Keratinocyte (primary cell): ENCODE data around the gene CEACAM19.

Experiments used
- EZH2 ChIP-seq: IDR thresholded peaks from one replicate; pipeline ENCODE4 v1.6.1; 2012; ENCODE audit warnings: inconsistent platforms, mild to moderate bottlenecking, low read length, moderate library complexity
- TF ChIP-seq, protein P1 (sequence below), 3 experiments: IDR thresholded peaks in 1 of 3; conservative IDR thresholded peaks in 1 of 3; optimal IDR thresholded peaks in 1 of 3; 2 replicates in 2 of 3; 3 replicates in 1 of 3; pipeline versions ENCODE3 to v1.5.1; 2011; ENCODE audit warnings: low read length in 3 of 3, mild to moderate bottlenecking in 3 of 3, moderate library complexity in 2 of 3, control low read depth in 1 of 3, inconsistent platforms in 1 of 3; ENCODE audit not compliant: insufficient read depth in 2 of 3; ENCODE audit errors: extremely low read depth in 1 of 3

GRCh38 chr19:44658069-44658733 is 13.1 kb upstream of the CEACAM19 start:
- TF ChIP-seq, protein P1, sequence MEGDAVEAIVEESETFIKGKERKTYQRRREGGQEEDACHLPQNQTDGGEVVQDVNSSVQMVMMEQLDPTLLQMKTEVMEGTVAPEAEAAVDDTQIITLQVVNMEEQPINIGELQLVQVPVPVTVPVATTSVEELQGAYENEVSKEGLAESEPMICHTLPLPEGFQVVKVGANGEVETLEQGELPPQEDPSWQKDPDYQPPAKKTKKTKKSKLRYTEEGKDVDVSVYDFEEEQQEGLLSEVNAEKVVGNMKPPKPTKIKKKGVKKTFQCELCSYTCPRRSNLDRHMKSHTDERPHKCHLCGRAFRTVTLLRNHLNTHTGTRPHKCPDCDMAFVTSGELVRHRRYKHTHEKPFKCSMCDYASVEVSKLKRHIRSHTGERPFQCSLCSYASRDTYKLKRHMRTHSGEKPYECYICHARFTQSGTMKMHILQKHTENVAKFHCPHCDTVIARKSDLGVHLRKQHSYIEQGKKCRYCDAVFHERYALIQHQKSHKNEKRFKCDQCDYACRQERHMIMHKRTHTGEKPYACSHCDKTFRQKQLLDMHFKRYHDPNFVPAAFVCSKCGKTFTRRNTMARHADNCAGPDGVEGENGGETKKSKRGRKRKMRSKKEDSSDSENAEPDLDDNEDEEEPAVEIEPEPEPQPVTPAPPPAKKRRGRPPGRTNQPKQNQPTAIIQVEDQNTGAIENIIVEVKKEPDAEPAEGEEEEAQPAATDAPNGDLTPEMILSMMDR (optimal IDR thresholded peaks at IDR 0.05 in 1 of 3, IDR thresholded peaks at IDR 0.05 in 1 of 3, conservative IDR thresholded peaks at IDR 0.05 in 1 of 3; ENCODE audit: extremely low read depth in 1 of 3, insufficient read depth in 2 of 3, low read length in 3 of 3): no peak
- TF ChIP-seq EZH2: no peak
